Activated CD8-positive, alpha-beta memory T cell treated with anti-CD3 and anti-CD28 coated beads, Interleukin-2, amount 50 U/mL, for 48 hours (primary cell): ENCODE data around the gene TMEM63B.
"Not testable (repeated sequence)": the region's sequence is repeated elsewhere in the genome, so short reads cannot be mapped to it uniquely, and the experiment has no call there.

Source experiments
- DNase-seq: peaks from one replicate; pipeline ENCODE4 v3.0.0-alpha.2; 2020

TMEM63B gene

DNA sequence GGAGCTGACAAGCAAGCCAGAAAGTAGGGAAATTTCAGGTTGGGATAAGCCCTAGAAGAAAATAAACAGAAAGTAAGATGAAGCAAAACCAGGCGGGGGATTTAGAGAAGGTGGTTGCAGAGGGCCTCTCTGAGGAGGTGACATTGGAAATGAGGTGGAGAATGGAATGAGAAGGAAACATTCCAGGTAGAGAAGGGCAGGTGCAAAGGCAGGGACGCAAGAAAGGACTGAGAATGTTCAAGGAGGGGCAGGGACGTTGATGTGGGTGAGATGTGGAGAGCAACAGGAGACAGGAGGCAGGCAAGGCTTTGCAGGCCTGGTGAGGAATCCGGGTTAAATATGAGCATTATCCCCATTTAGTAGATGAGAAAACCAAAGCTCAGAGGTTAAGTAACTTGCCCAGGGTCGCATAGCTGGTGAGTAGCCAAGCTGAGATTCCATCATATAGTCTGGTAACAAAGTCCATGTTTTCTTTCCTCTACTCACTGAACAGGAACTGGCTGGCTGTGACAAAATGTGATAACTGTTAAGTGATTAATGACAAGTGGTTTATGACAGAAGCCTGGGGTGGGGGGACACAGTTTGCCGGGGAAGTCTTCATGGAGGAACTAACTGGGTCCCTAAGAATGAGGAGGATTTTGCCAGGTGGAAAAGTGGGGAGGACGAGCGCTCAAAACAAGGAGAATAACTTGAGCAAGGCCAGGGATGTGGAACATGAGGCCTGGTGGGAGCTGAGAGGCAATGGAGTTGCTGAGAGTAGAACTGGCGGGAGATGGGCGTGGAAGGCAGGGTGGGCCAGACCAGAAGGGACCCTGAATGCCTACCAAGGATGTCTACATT, 32.7 kb upstream of the TMEM63B start:
- DNase-seq: no peak

GRCh38 chr6:44095243-44095623, 32.1 kb upstream of the TMEM63B start:
- DNase-seq: not testable (repeated sequence)

DNA sequence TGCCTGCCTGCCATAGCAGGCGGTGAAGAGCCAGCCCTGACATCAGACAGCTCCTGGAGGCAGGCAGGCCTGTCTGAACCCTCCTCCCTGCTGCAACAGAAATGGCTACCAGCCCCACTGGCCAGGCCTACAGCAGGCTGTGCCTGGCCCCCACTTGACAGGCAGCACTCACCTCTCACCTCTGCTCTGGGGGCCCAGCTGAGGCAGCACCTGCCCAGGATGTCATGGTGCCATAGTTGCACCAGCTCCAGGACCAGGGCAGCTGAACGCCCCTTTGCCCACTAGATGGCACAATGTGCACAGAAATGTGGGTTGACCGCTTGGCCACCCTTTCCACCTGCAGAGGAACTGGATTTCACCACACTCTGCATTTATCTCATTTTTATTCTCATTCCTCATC, 30.7 kb upstream of the TMEM63B start:
- DNase-seq: peak; percentile 83

GRCh38 chr6:44097782-44098317, 29.5 kb upstream of the TMEM63B start:
- DNase-seq: no peak

DNA sequence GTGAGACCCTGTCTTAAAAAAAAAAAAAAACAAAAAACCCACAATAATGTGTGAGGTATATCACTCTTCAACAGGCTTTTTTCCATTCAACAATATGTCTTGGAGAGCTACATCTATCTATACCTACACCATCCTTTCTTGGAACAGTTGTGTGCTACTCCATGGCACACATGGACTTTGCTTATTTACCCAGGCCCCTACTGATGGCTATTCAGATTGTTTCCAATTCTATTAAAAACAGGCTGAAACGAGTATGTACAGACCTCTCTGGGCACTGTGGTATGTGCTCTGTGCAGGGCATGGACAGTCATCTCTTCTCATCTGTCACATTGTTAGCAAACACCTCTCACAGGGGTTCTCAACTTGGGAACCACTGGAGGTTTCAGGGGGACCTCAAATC, 28.2 kb upstream of the TMEM63B start:
- DNase-seq: no peak

- no peak for DNase-seq
Observed at GRCh38 chr6:44100088-44100550, 27.2 kb upstream of the TMEM63B start.

DNA sequence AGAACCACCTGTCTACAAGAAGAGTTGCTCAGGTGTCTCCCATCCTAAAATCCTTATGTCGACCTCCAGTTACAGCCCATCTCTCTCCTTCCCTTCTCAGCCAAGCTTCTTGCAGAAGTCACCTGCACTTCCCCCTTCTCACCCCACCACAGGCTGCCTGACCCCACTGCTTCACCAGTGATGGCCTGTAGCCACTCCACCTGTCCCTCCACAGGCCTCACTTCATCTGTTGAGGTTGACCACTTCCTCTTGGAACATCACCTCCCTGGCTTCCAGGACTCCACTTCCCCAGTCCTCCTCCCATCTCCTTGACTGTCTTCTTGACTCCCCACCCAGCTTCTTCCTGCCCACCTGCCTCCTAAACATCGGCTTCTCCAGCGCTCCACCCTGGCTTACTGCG, 25.5 kb upstream of the TMEM63B start:
- no peak for DNase-seq

- no peak for DNase-seq
Observed at GRCh38 chr6:44102527-44102926, 24.8 kb upstream of the TMEM63B start.

- DNase-seq: no peak
Observed at GRCh38 chr6:44104481-44105021, 22.8 kb upstream of the TMEM63B start.

DNA sequence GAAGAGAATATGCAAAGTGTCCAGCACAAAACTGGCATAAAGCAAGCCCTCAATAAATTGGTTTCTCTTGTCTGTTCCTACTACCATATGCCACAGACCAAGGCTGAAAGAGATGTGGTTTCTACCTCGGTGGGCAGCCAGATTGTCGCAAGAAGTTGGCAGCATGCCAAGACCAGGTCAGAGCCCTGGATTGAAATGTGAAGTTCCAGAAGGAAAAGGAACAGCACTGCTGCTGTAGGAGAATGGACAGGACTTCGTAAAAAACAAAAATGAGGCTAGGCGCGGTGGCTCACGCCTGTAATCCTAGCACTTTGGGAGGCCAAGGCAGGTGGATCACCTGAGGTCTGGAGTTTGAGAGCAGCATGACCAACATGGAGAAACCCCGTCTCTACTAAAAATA, 22.2 kb upstream of the TMEM63B start:
- no peak for DNase-seq

DNA sequence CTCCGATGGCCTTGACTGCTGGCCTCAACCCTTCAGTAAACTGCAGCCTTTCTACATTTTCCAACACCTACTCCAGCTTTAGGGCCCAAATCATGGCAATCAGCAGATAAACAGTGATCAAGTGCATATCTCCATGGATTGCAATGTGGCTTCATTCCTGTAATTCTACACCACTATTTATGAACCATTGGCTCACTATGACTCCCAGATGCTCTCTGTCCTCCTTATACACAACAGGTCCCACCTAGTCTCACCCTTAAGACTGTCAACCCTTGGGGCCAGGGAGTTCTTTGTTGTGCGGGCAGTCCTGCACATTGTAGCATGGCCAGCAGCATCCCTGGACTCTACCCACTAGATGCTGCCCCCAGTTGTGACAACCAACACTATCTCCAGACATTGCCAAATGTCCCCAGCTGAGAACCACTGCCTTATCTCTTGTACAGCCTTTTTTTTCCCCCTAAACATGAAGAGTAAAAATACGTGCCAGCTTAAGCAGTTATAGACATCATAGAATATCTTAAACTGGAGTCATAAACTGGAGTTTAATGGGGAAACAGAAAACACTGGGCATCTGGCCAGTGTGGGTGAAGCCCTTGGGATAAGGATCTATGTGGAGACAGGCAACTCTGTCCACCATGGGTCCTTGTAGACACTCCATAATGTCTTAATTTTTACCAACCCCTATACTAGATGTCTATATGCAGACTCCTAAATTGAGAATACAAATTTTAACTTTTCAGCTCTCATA, 21.2 kb upstream of the TMEM63B start:
- DNase-seq: no peak

GRCh38 chr6:44107017-44107416, 20.3 kb upstream of the TMEM63B start:
- DNase-seq: no peak

GRCh38 chr6:44108471-44108870, 18.9 kb upstream of the TMEM63B start:
- DNase-seq: no peak

DNA sequence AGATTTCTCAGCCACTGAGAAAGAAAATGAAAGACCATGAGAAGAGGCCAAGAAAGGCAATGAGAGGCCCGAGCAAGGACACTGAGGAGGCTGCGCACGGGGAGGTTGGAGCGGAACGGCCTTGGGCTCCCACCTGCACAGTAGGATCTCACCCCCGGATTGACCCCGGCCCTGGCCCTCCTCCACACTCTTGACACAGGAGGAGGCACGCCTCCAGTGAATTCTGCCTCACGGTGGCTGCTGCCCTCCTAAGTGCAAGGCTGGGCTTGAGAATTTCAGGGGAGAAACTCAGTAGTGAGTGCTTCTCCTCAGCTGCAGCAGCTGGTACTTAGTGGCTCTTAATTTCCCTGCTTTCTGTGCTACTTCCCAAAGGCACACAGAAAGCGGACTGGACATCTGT, 18.1 kb upstream of the TMEM63B start:
- DNase-seq: no peak

- DNase-seq: no peak
Observed at GRCh38 chr6:44110005-44110676, 17.2 kb upstream of the TMEM63B start.

DNA sequence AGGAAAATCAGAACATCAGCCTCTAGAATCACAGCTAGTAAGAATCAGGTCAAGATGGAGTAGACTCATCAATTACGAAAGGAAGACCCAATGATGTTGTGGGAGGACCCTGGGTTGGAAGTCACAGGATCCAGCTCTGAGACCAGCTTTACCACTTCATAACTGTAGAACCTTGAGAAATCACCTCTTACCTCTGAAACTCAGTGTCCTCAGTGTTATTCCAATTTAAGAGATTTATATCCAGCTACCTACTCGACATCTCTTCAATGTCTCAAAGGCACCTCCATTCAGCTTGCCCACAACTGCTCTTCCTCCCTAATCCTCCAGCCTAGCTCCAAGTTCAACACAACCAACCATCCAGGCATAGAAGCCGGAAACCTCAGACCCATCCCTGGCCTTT, 16.4 kb upstream of the TMEM63B start:
- no peak for DNase-seq

- no peak for DNase-seq
Observed at GRCh38 chr6:44111434-44112417, 15.6 kb upstream of the TMEM63B start.

GRCh38 chr6:44113414-44113813, 13.9 kb upstream of the TMEM63B start:
- no peak for DNase-seq

- no peak for DNase-seq
Observed at GRCh38 chr6:44115866-44116265, 11.5 kb upstream of the TMEM63B start.

- DNase-seq: no peak
Observed at GRCh38 chr6:44116641-44117382, 10.5 kb upstream of the TMEM63B start.
